ENCODE data around the gene SLC28A2. TPM values are rescaled to one million over a fixed set of nuclear protein-coding genes. Genes with fewer than 3 reads are reported as not detected.
A peak's percentile ranks its signal among the peaks of the same experiment; 100 is the strongest.

SLC28A2 gene
- total RNA-seq, 2 donors from 2014 or later, result not detected

DNA sequence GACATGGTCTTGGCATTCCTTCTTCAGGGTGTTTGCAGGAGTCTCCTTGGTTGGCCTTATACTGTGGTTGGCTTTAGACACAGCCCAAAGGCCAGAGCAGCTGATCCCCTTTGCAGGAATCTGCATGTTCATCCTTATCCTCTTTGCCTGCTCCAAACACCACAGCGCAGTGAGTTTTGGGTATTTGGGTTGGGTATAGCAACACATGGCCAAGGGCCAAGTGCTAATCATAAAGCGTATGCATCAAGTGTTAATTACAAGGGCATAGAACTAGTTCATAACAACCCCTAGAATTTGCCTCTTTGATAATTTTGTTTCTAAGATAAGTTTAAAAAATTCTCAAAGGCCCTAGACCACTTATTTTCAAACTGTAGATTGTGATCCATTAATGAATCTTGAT is 11.8 kb downstream of the SLC28A2 start:
- H3K27ac ChIP-seq, result no peak overlapping the region
- no peak overlapping the region for H3K4me3 ChIP-seq
- no peaks in the 10 kb centered on the region for H3K9me3 ChIP-seq
- H3K4me1 ChIP-seq (ENCODE audit: control insufficient read depth in 1 of 2, low read depth in 2 of 2), result no peaks in the 10 kb centered on the region
- DNase-seq (ENCODE audit: low spot score), result no peak
- no peak for ATAC-seq (ENCODE audit: insufficient number of reproducible peaks, low FRiP score, low read depth)
- H3K27me3 ChIP-seq (replicated peaks; ENCODE audit: insufficient read depth), result no peaks in the 10 kb centered on the region
- TF ChIP-seq, protein P1, sequence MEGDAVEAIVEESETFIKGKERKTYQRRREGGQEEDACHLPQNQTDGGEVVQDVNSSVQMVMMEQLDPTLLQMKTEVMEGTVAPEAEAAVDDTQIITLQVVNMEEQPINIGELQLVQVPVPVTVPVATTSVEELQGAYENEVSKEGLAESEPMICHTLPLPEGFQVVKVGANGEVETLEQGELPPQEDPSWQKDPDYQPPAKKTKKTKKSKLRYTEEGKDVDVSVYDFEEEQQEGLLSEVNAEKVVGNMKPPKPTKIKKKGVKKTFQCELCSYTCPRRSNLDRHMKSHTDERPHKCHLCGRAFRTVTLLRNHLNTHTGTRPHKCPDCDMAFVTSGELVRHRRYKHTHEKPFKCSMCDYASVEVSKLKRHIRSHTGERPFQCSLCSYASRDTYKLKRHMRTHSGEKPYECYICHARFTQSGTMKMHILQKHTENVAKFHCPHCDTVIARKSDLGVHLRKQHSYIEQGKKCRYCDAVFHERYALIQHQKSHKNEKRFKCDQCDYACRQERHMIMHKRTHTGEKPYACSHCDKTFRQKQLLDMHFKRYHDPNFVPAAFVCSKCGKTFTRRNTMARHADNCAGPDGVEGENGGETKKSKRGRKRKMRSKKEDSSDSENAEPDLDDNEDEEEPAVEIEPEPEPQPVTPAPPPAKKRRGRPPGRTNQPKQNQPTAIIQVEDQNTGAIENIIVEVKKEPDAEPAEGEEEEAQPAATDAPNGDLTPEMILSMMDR (IDR thresholded peaks at IDR 0.05), result no peak
- H3K36me3 ChIP-seq, result no peaks in the 10 kb centered on the region

GRCh38 chr15:45265506-45265905 is 13.5 kb downstream of the SLC28A2 start:
- H3K4me3 ChIP-seq, result no peak overlapping the region
- no peaks in the 10 kb centered on the region for H3K4me1 ChIP-seq (ENCODE audit: control insufficient read depth in 1 of 2, low read depth in 2 of 2)
- ATAC-seq (ENCODE audit: insufficient number of reproducible peaks, low FRiP score, low read depth) (no peak), DNase-seq (ENCODE audit: low spot score) (no peak)
- TF ChIP-seq, protein P1 (IDR thresholded peaks at IDR 0.05), result no peak
- H3K9me3 ChIP-seq, result no peaks in the 10 kb centered on the region
- H3K27me3 ChIP-seq (replicated peaks; ENCODE audit: insufficient read depth), result no peaks in the 10 kb centered on the region
- no peak overlapping the region for H3K27ac ChIP-seq
- no peaks in the 10 kb centered on the region for H3K36me3 ChIP-seq

DNA sequence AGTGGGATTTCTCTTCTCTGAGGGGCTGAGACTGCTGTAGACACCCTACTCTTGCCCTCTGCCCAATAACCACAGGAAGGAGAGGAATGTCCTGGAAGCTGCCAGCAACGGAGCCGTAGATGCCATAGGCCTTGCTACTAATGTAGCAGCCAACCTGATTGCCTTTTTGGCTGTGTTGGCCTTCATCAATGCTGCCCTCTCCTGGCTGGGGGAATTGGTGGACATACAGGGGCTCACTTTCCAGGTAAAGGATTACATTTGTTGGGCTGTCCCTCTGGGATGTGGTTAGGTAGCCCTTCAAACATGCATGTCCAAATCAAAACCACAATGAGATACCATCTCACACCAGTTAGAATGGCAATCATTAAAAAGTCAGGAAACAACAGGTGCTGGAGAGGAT is 16.1 kb downstream of the SLC28A2 start:
- H3K9me3 ChIP-seq, result no peaks in the 10 kb centered on the region
- no peak for ATAC-seq (ENCODE audit: insufficient number of reproducible peaks, low FRiP score, low read depth)

GRCh38 chr15:45274636-45275380 is 22.8 kb downstream of the SLC28A2 start:
- ATAC-seq (ENCODE audit: insufficient number of reproducible peaks, low FRiP score, low read depth) (no peak), DNase-seq (ENCODE audit: low spot score) (no peak)
- Histone ChIP-seq H3K27me3 (replicated peaks; ENCODE audit: insufficient read depth) (no peaks in the 10 kb centered on the region), H3K27ac (no peak overlapping the region), H3K36me3 (no peaks in the 10 kb centered on the region), H3K4me1 (ENCODE audit: control insufficient read depth in 1 of 2, low read depth in 2 of 2) (peaks cover 6 to 11% of the 10 kb centered on the region in 2 donors), H3K9me3 (no peaks in the 10 kb centered on the region), H3K4me3 (no peak overlapping the region)
- TF ChIP-seq, protein P1 (IDR thresholded peaks at IDR 0.05), result no peak

More for the DNA sequence above, 16.1 kb downstream of the SLC28A2 start:
- DNase-seq (ENCODE audit: low spot score), result no peak
- Histone ChIP-seq H3K4me1 (ENCODE audit: control insufficient read depth in 1 of 2, low read depth in 2 of 2) (no peaks in the 10 kb centered on the region), H3K4me3 (no peak overlapping the region), H3K36me3 (no peaks in the 10 kb centered on the region), H3K27ac (no peak overlapping the region), H3K27me3 (replicated peaks; ENCODE audit: insufficient read depth) (no peaks in the 10 kb centered on the region)
- TF ChIP-seq, protein P1 (IDR thresholded peaks at IDR 0.05), result no peak

DNA sequence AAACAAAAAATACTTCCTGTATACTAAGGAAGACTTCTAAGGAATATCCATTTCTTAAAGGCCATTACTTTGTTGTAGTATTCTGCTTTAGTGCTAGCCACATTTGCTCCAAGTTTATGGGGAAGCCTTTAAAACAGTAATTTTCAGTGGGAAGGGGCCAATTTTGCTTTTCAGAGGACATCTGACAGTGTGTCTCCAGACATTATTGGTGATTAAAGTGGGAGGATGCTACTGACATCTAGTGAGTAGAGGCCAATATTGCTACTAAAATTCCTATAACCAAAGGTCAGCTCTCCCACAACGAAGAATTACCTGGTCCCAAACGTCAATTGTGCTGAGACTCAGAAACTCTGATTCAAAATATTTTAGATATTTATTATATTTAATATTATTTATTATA is 24.8 kb downstream of the SLC28A2 start:
- Histone ChIP-seq H3K27me3 (replicated peaks; ENCODE audit: insufficient read depth) (no peaks in the 10 kb centered on the region), H3K4me1 (ENCODE audit: control insufficient read depth in 1 of 2, low read depth in 2 of 2) (peaks cover 6 to 12% of the 10 kb centered on the region in 2 donors), H3K36me3 (no peaks in the 10 kb centered on the region), H3K9me3 (no peaks in the 10 kb centered on the region), H3K4me3 (no peak overlapping the region), H3K27ac (no peak overlapping the region)
- TF ChIP-seq, protein P1 (IDR thresholded peaks at IDR 0.05), result peak; percentile 17
- DNase-seq (ENCODE audit: low spot score), result no peak
- no peak for ATAC-seq (ENCODE audit: insufficient number of reproducible peaks, low FRiP score, low read depth)
